HepG2 (cell line): ENCODE results near the gene MAPK1. TPM values are rescaled to one million over a fixed set of nuclear protein-coding genes. Genes with fewer than 3 reads are reported as not detected.
A peak's percentile ranks its signal among the peaks of the same experiment; 100 is the strongest.

ENCODE experiments used
- ATAC-seq: fragments of 200-7000 bp; cut with Tn5 transposase; 3 replicates; pipeline ENCODE4 v1.9.1; 2020; ENCODE audit warnings: mild to moderate bottlenecking, moderate library complexity
- BruUV-seq: library from RNA; stranded (reverse); fragments of 400-500 nt; replicated peaks from 2 replicates; lab custom pipeline; 2021; lab: Mats Ljungman, UMichigan
- CTCF ChIA-PET: fragments of 300-600 bp; formaldehyde crosslinking; extraction: SDS; loops from one replicate; lab custom pipeline; 2021; ENCODE audit warnings: low total read pairs, inconsistent platforms, low intra/inter-chr PET ratio; lab: Yijun Ruan, JAX
- POLR2A ChIA-PET: fragments of 350-600 bp; sonication (Branson Sonifier 250); formaldehyde crosslinking; loops from one replicate; lab custom pipeline; 2020; ENCODE audit warnings: antibody characterized with exemption, inconsistent platforms; lab: Yijun Ruan, JAX
- DNase-seq: peaks from one replicate; pipeline ENCODE4 v3.0.0-alpha.2; 2015; ENCODE audit warnings: low spot score
- FAIRE-seq: peaks from 3 replicates; lab custom pipeline; 2011; peaks lifted over from hg19 to GRCh38; lab: Jason Lieb, UNC
- H2AFZ ChIP-seq: one replicate; pipeline ENCODE4 v1.6.1; 2011; ENCODE audit warnings: low read length, inconsistent platforms
- H3K27ac ChIP-seq: fragments of 300-600 bp; 3 replicates; pipeline ENCODE4 v1.8.0; 2011; ENCODE audit warnings: mixed run types, mild to moderate bottlenecking, mixed read lengths, low read length, inconsistent platforms; ENCODE audit not compliant: insufficient read depth; ENCODE audit errors: extremely low read length
- H3K27me3 ChIP-seq, 2 experiments: fragments of 200-600 bp in 1 of 2; 2 replicates in 1 of 2; 3 replicates in 1 of 2; pipeline versions ENCODE4 v1.6.0 to v1.8.0; 2011; ENCODE audit warnings: low read length in 2 of 2, mild to moderate bottlenecking in 2 of 2, moderate library complexity in 2 of 2, inconsistent platforms in 1 of 2; ENCODE audit not compliant: insufficient read depth in 2 of 2, control insufficient read depth in 1 of 2
- H3K36me3 ChIP-seq, 2 experiments: fragments of 200-600 bp in 1 of 2; replicated peaks in 1 of 2; 2 replicates in 1 of 2; 3 replicates in 1 of 2; pipeline versions ENCODE4 v1.5.1 to v1.8.0; 2011; ENCODE audit warnings: low read length in 2 of 2, inconsistent platforms in 1 of 2; ENCODE audit not compliant: insufficient read depth in 2 of 2, control insufficient read depth in 1 of 2
- H3K4me1 ChIP-seq: 2 replicates; pipeline ENCODE4 v1.5.1; 2012; ENCODE audit warnings: low read length, inconsistent platforms; ENCODE audit not compliant: insufficient read depth
- H3K4me2 ChIP-seq: 2 replicates; pipeline ENCODE4 v1.6.0; 2011; ENCODE audit warnings: low read depth, low read length, inconsistent platforms
- H3K4me3 ChIP-seq, 3 experiments: fragments of 200-600 bp in 1 of 3; sonication (generic), shearing (Covaris generic) in 1 of 3; replicated peaks in 1 of 3; 2 replicates each; pipeline ENCODE4 v1.5.1; 2011 to 2016; ENCODE audit warnings: low read length in 3 of 3, inconsistent platforms in 2 of 3, low read depth in 2 of 3, mild to moderate bottlenecking in 2 of 3, control low read depth in 1 of 3, mixed read lengths in 1 of 3; ENCODE audit not compliant: insufficient read depth in 1 of 3
- H3K79me2 ChIP-seq: one replicate; pipeline ENCODE4 v1.6.1; 2011; ENCODE audit warnings: low read length, inconsistent platforms; ENCODE audit not compliant: insufficient read depth
- H3K9ac ChIP-seq: 2 replicates; pipeline ENCODE4 v1.6.0; 2011; ENCODE audit warnings: mild to moderate bottlenecking, low read depth, low read length, inconsistent platforms; ENCODE audit not compliant: insufficient read depth
- H3K9me3 ChIP-seq: 2 replicates; pipeline ENCODE4 v1.5.1; 2012; ENCODE audit warnings: mild to moderate bottlenecking, low read length
- H4K20me1 ChIP-seq: 2 replicates; pipeline ENCODE4 v1.6.0; 2011; ENCODE audit warnings: inconsistent platforms, mild to moderate bottlenecking, low read length, moderate library complexity; ENCODE audit not compliant: insufficient read depth
- DMAP1 ChIP-seq: IDR thresholded peaks from 2 replicates; pipeline ENCODE4 v1.6.1; 2016
- HMG20B ChIP-seq: conservative IDR thresholded peaks from 2 replicates; pipeline ENCODE4 v1.6.1; 2016; ENCODE audit warnings: missing genetic modification reagents, missing compliant biosample characterization
- MZF1 ChIP-seq: sonication (generic); formaldehyde crosslinking; IDR thresholded peaks from 2 replicates; pipeline ENCODE4 v1.8.1; 2023; ENCODE audit warnings: mild to moderate bottlenecking, missing genetic modification reagents, borderline replicate concordance
- NR2F2 ChIP-seq: IDR thresholded peaks from 2 replicates; pipeline ENCODE4 v1.6.1; 2012; ENCODE audit warnings: low read depth, inconsistent platforms, borderline replicate concordance
- RBAK ChIP-seq: sonication (generic); formaldehyde crosslinking; IDR thresholded peaks from 2 replicates; pipeline ENCODE4 v1.5.1; 2020; ENCODE audit warnings: mild to moderate bottlenecking, missing genetic modification reagents
- RCOR2 ChIP-seq: IDR thresholded peaks from 2 replicates; pipeline ENCODE4 v1.6.1; 2016; ENCODE audit warnings: missing biosample characterization, missing genetic modification reagents
- SYNCRIP ChIP-seq: fragments of 200-400 bp; formaldehyde crosslinking; IDR thresholded peaks from 2 replicates; pipeline ENCODE4 v1.6.1; 2018; ENCODE audit warnings: mild to moderate bottlenecking, low read depth, low read length; ENCODE audit not compliant: insufficient read depth
- U2AF2 ChIP-seq: fragments of 200-400 bp; formaldehyde crosslinking; IDR thresholded peaks from 2 replicates; pipeline ENCODE4 v1.6.1; 2017; ENCODE audit warnings: low read depth, mild to moderate bottlenecking, low read length
- YEATS2 ChIP-seq: sonication (generic); formaldehyde crosslinking; IDR thresholded peaks from 2 replicates; pipeline ENCODE4 v1.4.0; 2020; ENCODE audit warnings: missing genetic modification reagents, borderline replicate concordance
- ZNF138 ChIP-seq: sonication (generic); formaldehyde crosslinking; IDR thresholded peaks from 2 replicates; pipeline ENCODE4 v1.5.0; 2020; ENCODE audit warnings: mild to moderate bottlenecking, low read depth, missing genetic modification reagents
- ZNF570 ChIP-seq: sonication (generic); formaldehyde crosslinking; IDR thresholded peaks from 2 replicates; pipeline ENCODE4 v1.4.0; 2020; ENCODE audit warnings: mild to moderate bottlenecking, missing genetic modification reagents, borderline replicate concordance
- ZNF839 ChIP-seq: sonication (generic); formaldehyde crosslinking; IDR thresholded peaks from 2 replicates; pipeline ENCODE4 v1.4.0; 2020; ENCODE audit warnings: missing genetic modification reagents, mild to moderate bottlenecking, borderline replicate concordance
- WGBS: methylation state at CpG from one replicate; pipeline ENCODE4 v1.1.6; 2017; ENCODE audit warnings: low lambda C conversion rate; 5-methylcytosine and 5-hydroxymethylcytosine counted together
- in situ Hi-C: cut with HindIII; loops from 2 replicates; pipeline ENCODE4 v1.10.0; 2017; ENCODE audit warnings: low pct_unique_long_range_greater_than_20kb; ENCODE audit not compliant: extremely low pct_ligation_motif_present
- intact Hi-C: fragments of 100-400 bp; cut with micrococcal nuclease; formaldehyde crosslinking; loops from one replicate; pipeline ENCODE4 v1.10.0; 2022; ENCODE audit not compliant: unreplicated experiment
- polyA plus RNA-seq, 8 experiments: library from polyadenylated mRNA; depleted of rRNA in 3 of 8; stranded (reverse) in 7 of 8; unstranded in 1 of 8; fragments of >200 nt; fragmentation: Illumina TruSeq in 4 of 8; extraction: Trizol in 4 of 8; gene quantifications; 2 replicates each; pipeline versions ENCODE4 v1.2.1 to v1.2.3, GENCODE V29; 2011 to 2016; ENCODE audit warnings: low read depth in 4 of 8, missing spikeins in 1 of 8, mixed read lengths in 1 of 8; ENCODE audit not compliant: insufficient read depth in 1 of 8
- total RNA-seq, 5 experiments: library from RNA; depleted of rRNA; stranded (reverse); fragments of >200 nt; fragmentation: Illumina TruSeq; extraction: Trizol; gene quantifications; 2 replicates each; pipeline ENCODE4 v1.2.3, GENCODE V29; 2016; ENCODE audit warnings: low read depth in 1 of 5
- TF ChIP-seq, protein P1 (sequence below): fragments of 450-650 bp; IDR thresholded peaks from 2 replicates; pipeline ENCODE4 v1.6.1; 2016
- TF ChIP-seq, protein P2 (sequence below): IDR thresholded peaks from 2 replicates; pipeline ENCODE4 v1.6.1; 2016; ENCODE audit warnings: control low read depth
- TF ChIP-seq, protein P3 (sequence below): IDR thresholded peaks from 2 replicates; pipeline ENCODE4 v1.6.1; 2012; ENCODE audit warnings: inconsistent platforms
- TF ChIP-seq, protein P4 (sequence below): sonication (generic); formaldehyde crosslinking; IDR thresholded peaks from 2 replicates; pipeline ENCODE4 v1.5.0; 2020; ENCODE audit warnings: mild to moderate bottlenecking, missing genetic modification reagents
- TF ChIP-seq, protein P5 (sequence below): sonication (generic); formaldehyde crosslinking; IDR thresholded peaks from 2 replicates; pipeline ENCODE4 v1.4.0; 2020; ENCODE audit warnings: missing genetic modification reagents

The MAPK1 gene
- total and polyA plus RNA-seq, 2 of the 13 experiments (the other 11 are each of a cell fraction or from before 2014, with no cell fraction given): 107 to 114 TPM

DNA sequence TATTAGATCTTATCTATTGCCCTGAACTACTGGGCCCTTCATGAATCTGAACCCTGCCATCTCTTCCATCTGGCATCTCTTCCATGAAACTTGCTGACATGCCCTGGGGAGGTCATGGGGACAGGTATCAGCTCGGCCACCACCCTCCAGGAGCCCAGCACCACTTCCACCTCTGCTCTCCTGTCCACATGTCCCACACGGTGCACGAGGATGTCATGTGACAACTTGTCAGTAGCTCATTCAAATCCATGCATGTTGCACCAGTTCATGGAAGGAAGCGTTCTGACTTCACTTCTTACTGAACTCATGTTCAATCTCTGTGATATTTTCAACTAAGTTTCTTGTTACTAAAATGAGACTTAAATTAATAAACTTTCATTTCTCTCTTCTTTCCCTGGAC lies 148.4 kb downstream of the MAPK1 start:
- Histone ChIP-seq H3K4me2 (no peak overlapping the region), H4K20me1 (no peaks in the 10 kb centered on the region), H3K36me3 (no peaks in the 10 kb centered on the region), H3K4me3 (no peak overlapping the region), H3K9ac (no peak overlapping the region), H3K4me1 (peaks cover 21% of the 10 kb centered on the region), H3K79me2 (no peaks in the 10 kb centered on the region), H2AFZ (no peak overlapping the region), H3K27me3 (peaks cover 2 to 8% of the 10 kb centered on the region in 2 experiments; a peak in 3 of 5 replicates), H3K9me3 (no peaks in the 10 kb centered on the region), H3K27ac (no peak overlapping the region)
- DNase-seq: no peak
- BruUV-seq: no TSS peak
- peak; percentile 32; the same call in 1 of the 3 replicates for ATAC-seq
- no peak for FAIRE-seq
- in situ Hi-C loops: loop anchor here (10.0 kb wide), 1 partner anchor 54 kb away; the partner anchor contains the start of gene PPIL2
- CTCF ChIA-PET: no interaction called here
- POLR2A ChIA-PET: no interaction called here
- no peak for TF ChIP-seq MZF1
- no peak for TF ChIP-seq DMAP1 (CRISPR knock-in tag)
- no peak for TF ChIP-seq ZNF138
- TF ChIP-seq RBAK (CRISPR knock-in tag): no peak
- TF ChIP-seq, protein P1, sequence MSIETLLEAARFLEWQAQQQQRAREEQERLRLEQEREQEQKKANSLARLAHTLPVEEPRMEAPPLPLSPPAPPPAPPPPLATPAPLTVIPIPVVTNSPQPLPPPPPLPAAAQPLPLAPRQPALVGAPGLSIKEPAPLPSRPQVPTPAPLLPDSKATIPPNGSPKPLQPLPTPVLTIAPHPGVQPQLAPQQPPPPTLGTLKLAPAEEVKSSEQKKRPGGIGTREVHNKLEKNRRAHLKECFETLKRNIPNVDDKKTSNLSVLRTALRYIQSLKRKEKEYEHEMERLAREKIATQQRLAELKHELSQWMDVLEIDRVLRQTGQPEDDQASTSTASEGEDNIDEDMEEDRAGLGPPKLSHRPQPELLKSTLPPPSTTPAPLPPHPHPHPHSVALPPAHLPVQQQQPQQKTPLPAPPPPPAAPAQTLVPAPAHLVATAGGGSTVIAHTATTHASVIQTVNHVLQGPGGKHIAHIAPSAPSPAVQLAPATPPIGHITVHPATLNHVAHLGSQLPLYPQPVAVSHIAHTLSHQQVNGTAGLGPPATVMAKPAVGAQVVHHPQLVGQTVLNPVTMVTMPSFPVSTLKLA: peak; percentile 24; the same call in 1 of the 2 replicates
- TF ChIP-seq NR2F2: no peak
- TF ChIP-seq ZNF839 (CRISPR knock-in tag): no peak
- TF ChIP-seq RCOR2: no peak
- TF ChIP-seq ZNF570 (CRISPR knock-in tag): no peak
- no peak for TF ChIP-seq HMG20B (CRISPR knock-in tag)
- TF ChIP-seq U2AF2: no peak
- TF ChIP-seq, protein P2, sequence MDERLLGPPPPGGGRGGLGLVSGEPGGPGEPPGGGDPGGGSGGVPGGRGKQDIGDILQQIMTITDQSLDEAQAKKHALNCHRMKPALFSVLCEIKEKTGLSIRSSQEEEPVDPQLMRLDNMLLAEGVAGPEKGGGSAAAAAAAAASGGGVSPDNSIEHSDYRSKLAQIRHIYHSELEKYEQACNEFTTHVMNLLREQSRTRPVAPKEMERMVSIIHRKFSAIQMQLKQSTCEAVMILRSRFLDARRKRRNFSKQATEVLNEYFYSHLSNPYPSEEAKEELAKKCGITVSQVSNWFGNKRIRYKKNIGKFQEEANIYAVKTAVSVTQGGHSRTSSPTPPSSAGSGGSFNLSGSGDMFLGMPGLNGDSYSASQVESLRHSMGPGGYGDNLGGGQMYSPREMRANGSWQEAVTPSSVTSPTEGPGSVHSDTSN: no peak
- TF ChIP-seq, protein P3, sequence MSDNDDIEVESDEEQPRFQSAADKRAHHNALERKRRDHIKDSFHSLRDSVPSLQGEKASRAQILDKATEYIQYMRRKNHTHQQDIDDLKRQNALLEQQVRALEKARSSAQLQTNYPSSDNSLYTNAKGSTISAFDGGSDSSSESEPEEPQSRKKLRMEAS: 0 out of 2 replicates have a peak, but pooled peaks have one; percentile 32
- TF ChIP-seq SYNCRIP: no peak
- TF ChIP-seq, protein P4, sequence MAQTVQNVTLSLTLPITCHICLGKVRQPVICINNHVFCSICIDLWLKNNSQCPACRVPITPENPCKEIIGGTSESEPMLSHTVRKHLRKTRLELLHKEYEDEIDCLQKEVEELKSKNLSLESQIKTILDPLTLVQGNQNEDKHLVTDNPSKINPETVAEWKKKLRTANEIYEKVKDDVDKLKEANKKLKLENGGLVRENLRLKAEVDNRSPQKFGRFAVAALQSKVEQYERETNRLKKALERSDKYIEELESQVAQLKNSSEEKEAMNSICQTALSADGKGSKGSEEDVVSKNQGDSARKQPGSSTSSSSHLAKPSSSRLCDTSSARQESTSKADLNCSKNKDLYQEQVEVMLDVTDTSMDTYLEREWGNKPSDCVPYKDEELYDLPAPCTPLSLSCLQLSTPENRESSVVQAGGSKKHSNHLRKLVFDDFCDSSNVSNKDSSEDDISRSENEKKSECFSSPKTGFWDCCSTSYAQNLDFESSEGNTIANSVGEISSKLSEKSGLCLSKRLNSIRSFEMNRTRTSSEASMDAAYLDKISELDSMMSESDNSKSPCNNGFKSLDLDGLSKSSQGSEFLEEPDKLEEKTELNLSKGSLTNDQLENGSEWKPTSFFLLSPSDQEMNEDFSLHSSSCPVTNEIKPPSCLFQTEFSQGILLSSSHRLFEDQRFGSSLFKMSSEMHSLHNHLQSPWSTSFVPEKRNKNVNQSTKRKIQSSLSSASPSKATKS (CRISPR knock-in tag): no peak
- TF ChIP-seq, protein P5, sequence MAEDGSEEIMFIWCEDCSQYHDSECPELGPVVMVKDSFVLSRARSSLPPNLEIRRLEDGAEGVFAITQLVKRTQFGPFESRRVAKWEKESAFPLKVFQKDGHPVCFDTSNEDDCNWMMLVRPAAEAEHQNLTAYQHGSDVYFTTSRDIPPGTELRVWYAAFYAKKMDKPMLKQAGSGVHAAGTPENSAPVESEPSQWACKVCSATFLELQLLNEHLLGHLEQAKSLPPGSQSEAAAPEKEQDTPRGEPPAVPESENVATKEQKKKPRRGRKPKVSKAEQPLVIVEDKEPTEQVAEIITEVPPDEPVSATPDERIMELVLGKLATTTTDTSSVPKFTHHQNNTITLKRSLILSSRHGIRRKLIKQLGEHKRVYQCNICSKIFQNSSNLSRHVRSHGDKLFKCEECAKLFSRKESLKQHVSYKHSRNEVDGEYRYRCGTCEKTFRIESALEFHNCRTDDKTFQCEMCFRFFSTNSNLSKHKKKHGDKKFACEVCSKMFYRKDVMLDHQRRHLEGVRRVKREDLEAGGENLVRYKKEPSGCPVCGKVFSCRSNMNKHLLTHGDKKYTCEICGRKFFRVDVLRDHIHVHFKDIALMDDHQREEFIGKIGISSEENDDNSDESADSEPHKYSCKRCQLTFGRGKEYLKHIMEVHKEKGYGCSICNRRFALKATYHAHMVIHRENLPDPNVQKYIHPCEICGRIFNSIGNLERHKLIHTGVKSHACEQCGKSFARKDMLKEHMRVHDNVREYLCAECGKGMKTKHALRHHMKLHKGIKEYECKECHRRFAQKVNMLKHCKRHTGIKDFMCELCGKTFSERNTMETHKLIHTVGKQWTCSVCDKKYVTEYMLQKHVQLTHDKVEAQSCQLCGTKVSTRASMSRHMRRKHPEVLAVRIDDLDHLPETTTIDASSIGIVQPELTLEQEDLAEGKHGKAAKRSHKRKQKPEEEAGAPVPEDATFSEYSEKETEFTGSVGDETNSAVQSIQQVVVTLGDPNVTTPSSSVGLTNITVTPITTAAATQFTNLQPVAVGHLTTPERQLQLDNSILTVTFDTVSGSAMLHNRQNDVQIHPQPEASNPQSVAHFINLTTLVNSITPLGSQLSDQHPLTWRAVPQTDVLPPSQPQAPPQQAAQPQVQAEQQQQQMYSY (CRISPR knock-in tag): no peak
- no peak for TF ChIP-seq YEATS2 (CRISPR knock-in tag)
- intact Hi-C loops: no loop called here
- 12% methylated on average over 4 of the region's 4 CpGs for WGBS
